Panc1 (cell line): ENCODE measurements around the gene FOCAD. TPM values are rescaled to one million over a fixed set of nuclear protein-coding genes. Genes with fewer than 3 reads are reported as not detected.

Source experiments
- ATAC-seq: fragments of 200-7000 bp; cut with Tn5 transposase; 2 replicates; pipeline ENCODE4 v1.9.1; 2020; ENCODE audit warnings: mild to moderate bottlenecking, moderate library complexity
- BruUV-seq: library from RNA; stranded (reverse); fragments of 400-500 nt; replicated peaks from 2 replicates; lab custom pipeline; 2021; lab: Mats Ljungman, UMichigan
- CTCF ChIA-PET: fragments of 300-600 bp; sonication (Branson Sonifier 250); formaldehyde crosslinking; loops from one replicate; lab custom pipeline; 2022; ENCODE audit warnings: antibody characterized with exemption; lab: Charles Lee
- POLR2A ChIA-PET: fragments of 300-600 bp; sonication (Branson Sonifier 250); formaldehyde crosslinking; loops from one replicate; lab custom pipeline; 2022; ENCODE audit warnings: antibody characterized with exemption; lab: Charles Lee
- DNase-seq: peaks from one replicate; pipeline ENCODE4 v3.0.0-alpha.2; 2010; ENCODE audit warnings: low read depth, low spot score
- H3K27ac ChIP-seq: 2 replicates; pipeline ENCODE4 v1.5.1; 2011; ENCODE audit warnings: mild to moderate bottlenecking, low read length, inconsistent platforms
- H3K27me3 ChIP-seq: fragments of 200-500 bp; sonication (Bioruptor generic); 2 replicates; pipeline ENCODE4 v1.6.0; 2014; ENCODE audit warnings: low read length, inconsistent platforms; ENCODE audit not compliant: control insufficient read depth, insufficient read depth
- H3K36me3 ChIP-seq: fragments of 200-500 bp; sonication (Bioruptor generic); 2 replicates; pipeline ENCODE4 v1.5.1; 2014; ENCODE audit warnings: inconsistent platforms, mild to moderate bottlenecking, low read length, moderate library complexity; ENCODE audit not compliant: control insufficient read depth, insufficient read depth
- H3K4me1 ChIP-seq: 2 replicates; pipeline ENCODE4 v1.5.1; 2011; ENCODE audit warnings: inconsistent platforms, mild to moderate bottlenecking, low read length, moderate library complexity; ENCODE audit not compliant: control insufficient read depth, insufficient read depth
- H3K4me3 ChIP-seq, 2 experiments: 2 replicates each; pipeline ENCODE4 v1.5.1; 2011 to 2012; ENCODE audit warnings: low read depth in 2 of 2, low read length in 2 of 2, mild to moderate bottlenecking in 2 of 2, inconsistent platforms in 1 of 2, moderate library complexity in 1 of 2
- H3K9me3 ChIP-seq: fragments of 200-500 bp; sonication (Bioruptor generic); 2 replicates; pipeline ENCODE4 v1.5.1; 2014; ENCODE audit warnings: low read depth, mild to moderate bottlenecking, inconsistent platforms, low read length, moderate library complexity; ENCODE audit not compliant: control insufficient read depth, insufficient read depth
- POLR2AphosphoS5 ChIP-seq: IDR thresholded peaks from 2 replicates; pipeline ENCODE4 v1.6.1; 2012; ENCODE audit warnings: mild to moderate bottlenecking, low read depth, low read length, moderate library complexity
- REST ChIP-seq, 2 experiments: IDR thresholded peaks; 2 replicates each; pipeline ENCODE4 v1.6.1; 2011 to 2012; ENCODE audit warnings: low read depth in 2 of 2, control low read depth in 1 of 2, low read length in 1 of 2, mild to moderate bottlenecking in 1 of 2, moderate library complexity in 1 of 2; ENCODE audit not compliant: insufficient read depth in 1 of 2
- SIN3A ChIP-seq: IDR thresholded peaks from 2 replicates; pipeline ENCODE4 v1.6.1; 2012; ENCODE audit warnings: low read depth, mild to moderate bottlenecking, low read length, moderate library complexity, borderline replicate concordance; ENCODE audit not compliant: insufficient read depth
- TCF7L2 ChIP-seq: IDR thresholded peaks from 2 replicates; pipeline ENCODE4 v1.6.1; 2011; ENCODE audit warnings: mild to moderate bottlenecking, low read depth, low read length, inconsistent platforms
- in situ Hi-C: cut with HindIII; loops from 2 replicates; pipeline ENCODE4 v1.10.0; 2016; ENCODE audit warnings: low sequenced_read_pairs, low pct_unique_long_range_greater_than_20kb
- intact Hi-C: fragments of 100-400 bp; cut with micrococcal nuclease; formaldehyde crosslinking; loops from one replicate; pipeline ENCODE4 v1.10.0; 2022; ENCODE audit not compliant: unreplicated experiment
- total RNA-seq: library from RNA; stranded (reverse); gene quantifications from one replicate; pipeline ENCODE4 v1.2.1, GENCODE V29; 2021; ENCODE audit not compliant: unreplicated experiment
- TF ChIP-seq, protein P1 (sequence below): fragments of 450-650 bp; IDR thresholded peaks from 2 replicates; pipeline ENCODE4 v1.5.1; 2017; ENCODE audit warnings: mild to moderate bottlenecking

Gene FOCAD
- total RNA-seq, 1 experiment from 2014 or later, result 9.8 TPM

- Histone ChIP-seq H3K4me3 (no peak overlapping the region), H3K4me1 (no peaks in the 10 kb centered on the region), H3K27me3 (no peaks in the 10 kb centered on the region), H3K27ac (no peak overlapping the region), H3K36me3 (no peaks in the 10 kb centered on the region), H3K9me3 (no peaks in the 10 kb centered on the region)
- POLR2A ChIA-PET, result no interaction called here
- BruUV-seq, result no TSS peak
- intact Hi-C loops (no loop called here), in situ Hi-C loops (no loop called here)
- CTCF ChIA-PET, result no interaction called here
- ATAC-seq (no peak), DNase-seq (no peak)
- no peak for TF ChIP-seq SIN3A
- TF ChIP-seq TCF7L2, result no peak
- no peak for TF ChIP-seq REST (IDR thresholded peaks at IDR 0.05; ENCODE audit: insufficient read depth in 1 of 2, low read depth in 2 of 2, low read length in 1 of 2)
- TF ChIP-seq, protein P1, sequence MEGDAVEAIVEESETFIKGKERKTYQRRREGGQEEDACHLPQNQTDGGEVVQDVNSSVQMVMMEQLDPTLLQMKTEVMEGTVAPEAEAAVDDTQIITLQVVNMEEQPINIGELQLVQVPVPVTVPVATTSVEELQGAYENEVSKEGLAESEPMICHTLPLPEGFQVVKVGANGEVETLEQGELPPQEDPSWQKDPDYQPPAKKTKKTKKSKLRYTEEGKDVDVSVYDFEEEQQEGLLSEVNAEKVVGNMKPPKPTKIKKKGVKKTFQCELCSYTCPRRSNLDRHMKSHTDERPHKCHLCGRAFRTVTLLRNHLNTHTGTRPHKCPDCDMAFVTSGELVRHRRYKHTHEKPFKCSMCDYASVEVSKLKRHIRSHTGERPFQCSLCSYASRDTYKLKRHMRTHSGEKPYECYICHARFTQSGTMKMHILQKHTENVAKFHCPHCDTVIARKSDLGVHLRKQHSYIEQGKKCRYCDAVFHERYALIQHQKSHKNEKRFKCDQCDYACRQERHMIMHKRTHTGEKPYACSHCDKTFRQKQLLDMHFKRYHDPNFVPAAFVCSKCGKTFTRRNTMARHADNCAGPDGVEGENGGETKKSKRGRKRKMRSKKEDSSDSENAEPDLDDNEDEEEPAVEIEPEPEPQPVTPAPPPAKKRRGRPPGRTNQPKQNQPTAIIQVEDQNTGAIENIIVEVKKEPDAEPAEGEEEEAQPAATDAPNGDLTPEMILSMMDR, result no peak
- no peak for TF ChIP-seq POLR2AphosphoS5
These were observed 41.6 kb downstream of the FOCAD start for GRCh38 chr9:20725675-20726074.

- Histone ChIP-seq H3K27me3 (no peaks in the 10 kb centered on the region), H3K36me3 (no peaks in the 10 kb centered on the region), H3K9me3 (no peaks in the 10 kb centered on the region), H3K4me1 (no peaks in the 10 kb centered on the region), H3K4me3 (no peak overlapping the region), H3K27ac (no peak overlapping the region)
- POLR2A ChIA-PET, result no interaction called here
- TF ChIP-seq POLR2AphosphoS5, result no peak
- TF ChIP-seq TCF7L2, result no peak
- no peak for TF ChIP-seq REST (IDR thresholded peaks at IDR 0.05; ENCODE audit: insufficient read depth in 1 of 2, low read depth in 2 of 2, low read length in 1 of 2)
- no peak for TF ChIP-seq SIN3A
- TF ChIP-seq, protein P1, result no peak
- in situ Hi-C loops (no loop called here), intact Hi-C loops (no loop called here)
- ATAC-seq (no peak), DNase-seq (no peak)
- CTCF ChIA-PET, result no interaction called here
- BruUV-seq, result no TSS peak
These were observed 42.1 kb downstream of the FOCAD start for GRCh38 chr9:20726144-20726543.
